GM12875 (cell line): Measurements from ENCODE around the gene C9orf78.

Source experiments
- H3K4me3 ChIP-seq: one replicate; pipeline ENCODE4 v1.5.1; 2011; ENCODE audit warnings: low read depth, low read length, control low read depth
- CTCF ChIP-seq: IDR thresholded peaks from 2 replicates; pipeline ENCODE4 v1.5.1; 2011; ENCODE audit warnings: low read depth, mild to moderate bottlenecking, control low read depth, inconsistent platforms, low read length, moderate library complexity, borderline replicate concordance; ENCODE audit not compliant: insufficient read depth

The C9orf78 gene

GRCh38 chr9:129826759-129827158 is 8.3 kb downstream of the C9orf78 start:
- no peak for TF ChIP-seq CTCF
- H3K4me3 ChIP-seq = no peak overlapping the region

- no peak overlapping the region for H3K4me3 ChIP-seq
- TF ChIP-seq CTCF = no peak
Measured at GRCh38 chr9:129826344-129826743, 8.7 kb downstream of the C9orf78 start.

GRCh38 chr9:129823935-129824601 is 11.0 kb downstream of the C9orf78 start, which contains the start of gene TOR1A:
Gene TOR1A, minus strand, starts transcription at chr9:129824136. Its CDS starts 51 bp downstream, at chr9:129824085.
- no peak for TF ChIP-seq CTCF
- H3K4me3 ChIP-seq = peak within 1 kb of the TSS; percentile 91

GRCh38 chr9:129823542-129823934 is 11.5 kb downstream of the C9orf78 start:
- peak overlapping the region; percentile 91 for H3K4me3 ChIP-seq
- no peak for TF ChIP-seq CTCF

- no peak for TF ChIP-seq CTCF
Measured at GRCh38 chr9:129822898-129823541, 12.1 kb downstream of the C9orf78 start.

GRCh38 chr9:129816501-129817435 is 18.3 kb downstream of the C9orf78 start:
- no peak for TF ChIP-seq CTCF
- no peak overlapping the region for H3K4me3 ChIP-seq

More at GRCh38 chr9:129822898-129823541, 12.1 kb downstream of the C9orf78 start:
- H3K4me3 ChIP-seq = peak overlapping the region; percentile 91
